AG04449 (cell line): ENCODE measurements around the gene KNSTRN.
A peak's percentile ranks its signal among the peaks of the same experiment; 100 is the strongest.

Experiments
- CTCF ChIA-PET: fragments of 350-600 bp; formaldehyde crosslinking; extraction: SDS; loops from one replicate; lab custom pipeline; 2021; ENCODE audit warnings: antibody characterized with exemption; lab: Yijun Ruan, JAX
- POLR2A ChIA-PET: fragments of 400-600, 350-600 bp; formaldehyde crosslinking; extraction: SDS; loops from one replicate; lab custom pipeline; 2020; ENCODE audit warnings: antibody characterized with exemption, inconsistent platforms; lab: Yijun Ruan, JAX
- DNase-seq: peaks from one replicate; pipeline ENCODE4 v3.0.0-alpha.2; 2010; ENCODE audit warnings: low read depth, low spot score
- H3K4me3 ChIP-seq: 2 replicates; pipeline ENCODE4 v1.5.1; 2011; ENCODE audit warnings: low read depth, mild to moderate bottlenecking, control low read depth, low read length
- TF ChIP-seq, protein P1 (sequence below): IDR thresholded peaks from one replicate; pipeline ENCODE4 v1.5.1; 2011; ENCODE audit warnings: mild to moderate bottlenecking, moderate library complexity, low read length, control low read depth, inconsistent platforms; ENCODE audit not compliant: insufficient read depth; ENCODE audit errors: missing control alignments

Gene KNSTRN, protein sequence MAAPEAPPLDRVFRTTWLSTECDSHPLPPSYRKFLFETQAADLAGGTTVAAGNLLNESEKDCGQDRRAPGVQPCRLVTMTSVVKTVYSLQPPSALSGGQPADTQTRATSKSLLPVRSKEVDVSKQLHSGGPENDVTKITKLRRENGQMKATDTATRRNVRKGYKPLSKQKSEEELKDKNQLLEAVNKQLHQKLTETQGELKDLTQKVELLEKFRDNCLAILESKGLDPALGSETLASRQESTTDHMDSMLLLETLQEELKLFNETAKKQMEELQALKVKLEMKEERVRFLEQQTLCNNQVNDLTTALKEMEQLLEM

DNA sequence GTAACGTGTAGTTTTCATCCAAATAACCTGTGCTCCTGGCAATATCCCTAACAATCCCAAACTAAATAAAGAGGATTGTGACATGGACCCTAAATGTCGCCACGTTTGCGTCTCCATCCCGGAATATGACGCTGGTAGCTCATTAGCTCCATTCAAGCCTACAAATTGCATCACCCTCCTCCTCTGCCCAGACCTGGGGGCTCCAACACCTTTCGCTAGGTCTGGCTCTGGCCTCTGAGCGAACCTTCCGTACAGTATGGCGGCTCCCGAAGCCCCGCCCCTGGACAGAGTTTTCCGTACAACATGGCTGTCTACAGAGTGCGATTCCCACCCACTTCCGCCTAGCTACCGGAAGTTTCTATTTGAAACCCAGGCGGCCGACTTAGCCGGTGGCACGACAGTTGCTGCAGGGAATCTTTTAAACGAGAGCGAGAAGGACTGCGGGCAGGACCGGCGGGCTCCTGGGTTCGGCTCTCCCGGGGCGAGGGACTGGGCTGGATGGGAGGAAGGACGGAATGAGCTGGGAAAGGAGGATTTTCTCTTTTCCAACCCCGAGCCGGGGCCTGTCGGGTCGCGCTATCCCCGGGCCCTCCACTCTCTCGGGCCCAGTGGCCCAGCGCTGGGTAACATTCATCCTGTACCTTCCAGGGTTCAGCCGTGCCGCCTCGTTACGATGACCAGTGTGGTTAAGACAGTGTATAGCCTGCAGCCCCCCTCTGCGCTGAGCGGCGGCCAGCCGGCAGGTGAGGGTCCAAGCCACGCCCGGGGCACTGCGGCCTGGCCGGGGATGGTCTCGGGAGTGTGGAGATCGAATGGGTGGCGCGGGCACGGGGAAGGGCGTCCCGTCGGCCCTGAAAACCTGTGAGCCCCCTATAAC is at the start of gene KNSTRN:
Gene KNSTRN (plus strand): TSS at position 142 of the 877 bp plus-strand sequence. CDS start 115 bp downstream, at position 257.
- TF ChIP-seq, protein P1, sequence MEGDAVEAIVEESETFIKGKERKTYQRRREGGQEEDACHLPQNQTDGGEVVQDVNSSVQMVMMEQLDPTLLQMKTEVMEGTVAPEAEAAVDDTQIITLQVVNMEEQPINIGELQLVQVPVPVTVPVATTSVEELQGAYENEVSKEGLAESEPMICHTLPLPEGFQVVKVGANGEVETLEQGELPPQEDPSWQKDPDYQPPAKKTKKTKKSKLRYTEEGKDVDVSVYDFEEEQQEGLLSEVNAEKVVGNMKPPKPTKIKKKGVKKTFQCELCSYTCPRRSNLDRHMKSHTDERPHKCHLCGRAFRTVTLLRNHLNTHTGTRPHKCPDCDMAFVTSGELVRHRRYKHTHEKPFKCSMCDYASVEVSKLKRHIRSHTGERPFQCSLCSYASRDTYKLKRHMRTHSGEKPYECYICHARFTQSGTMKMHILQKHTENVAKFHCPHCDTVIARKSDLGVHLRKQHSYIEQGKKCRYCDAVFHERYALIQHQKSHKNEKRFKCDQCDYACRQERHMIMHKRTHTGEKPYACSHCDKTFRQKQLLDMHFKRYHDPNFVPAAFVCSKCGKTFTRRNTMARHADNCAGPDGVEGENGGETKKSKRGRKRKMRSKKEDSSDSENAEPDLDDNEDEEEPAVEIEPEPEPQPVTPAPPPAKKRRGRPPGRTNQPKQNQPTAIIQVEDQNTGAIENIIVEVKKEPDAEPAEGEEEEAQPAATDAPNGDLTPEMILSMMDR, result no peak
- ChIA-PET CTCF (interaction anchor here (0.7 to 3.6 kb wide), 9 partner anchors 11 to 108 kb away, joined by 3 to 29 read pairs (median 3); partner anchors contain the start of genes INAFM2 and IVD), POLR2A (interaction anchor here (0.6 to 0.8 kb wide), 2 partner anchors 15 to 313 kb away, joined by 3 to 4 read pairs; no protein-coding TSS in a partner anchor)
- H3K4me3 ChIP-seq, result peak within 1 kb of the TSS; percentile 89
- peak; percentile 67 for DNase-seq

DNA sequence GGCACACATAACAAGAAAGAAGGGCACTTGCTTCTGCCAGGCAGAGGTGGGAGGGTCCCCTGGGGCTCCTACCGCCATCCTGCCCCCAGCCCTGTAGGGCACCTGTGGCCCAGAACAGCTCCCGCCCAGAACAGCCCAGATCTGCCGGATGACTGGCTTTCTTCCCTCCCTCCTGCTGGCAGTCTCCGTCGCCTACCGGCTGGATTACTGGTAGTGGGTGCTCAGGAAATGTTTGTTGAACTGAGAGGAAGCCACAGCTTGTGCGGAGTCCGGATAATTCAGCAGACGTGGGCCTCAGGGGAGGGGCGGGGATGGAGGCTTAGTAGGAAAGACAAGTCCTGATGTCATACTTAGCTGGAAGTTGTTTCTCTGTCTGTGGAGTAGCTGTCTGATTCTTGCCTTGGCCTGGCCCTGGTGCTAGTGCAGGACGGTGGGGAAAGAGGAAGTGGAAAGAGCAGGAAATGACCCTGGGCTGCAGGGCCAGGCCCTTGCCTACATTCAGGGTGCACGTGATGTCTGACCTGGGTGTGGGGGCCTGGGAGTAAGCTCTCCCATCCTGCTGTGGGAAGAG is 48.5 kb upstream of the KNSTRN start:
- TF ChIP-seq, protein P1, result peak; percentile 10
- ChIA-PET POLR2A (interaction anchor here (0.7 to 1.5 kb wide), 4 partner anchors 8 to 72 kb away, joined by 4 to 7 read pairs (median 4); partner anchors contain the start of genes INAFM2 and IVD), CTCF (interaction anchor here (1.1 to 21.8 kb wide), 6 partner anchors 5 to 57 kb away, joined by 3 to 385 read pairs (median 60); partner anchors contain the start of genes INAFM2, KNSTRN and PLCB2)
- no peak overlapping the region for H3K4me3 ChIP-seq
- DNase-seq, result no peak

DNA sequence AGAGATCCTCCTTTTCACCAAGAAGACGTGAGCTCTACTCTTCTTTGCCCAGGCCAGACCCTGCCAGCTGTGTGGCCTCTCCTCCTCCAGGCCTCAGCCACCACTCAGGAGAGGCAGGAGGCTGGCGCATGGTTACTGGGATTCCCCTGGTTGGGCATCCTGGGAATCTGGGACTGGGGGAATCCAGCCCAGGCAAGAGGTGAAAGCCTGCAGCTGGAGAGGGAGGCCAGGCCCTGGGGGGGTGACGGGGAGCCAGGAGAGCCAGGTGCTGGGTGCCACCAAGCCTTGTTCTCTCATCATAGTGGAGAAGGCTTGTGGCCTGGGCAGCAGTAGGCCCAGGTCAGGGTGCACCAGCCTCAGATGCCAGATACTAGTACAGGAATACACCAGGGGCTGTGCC is 48.0 kb upstream of the KNSTRN start:
- ChIA-PET POLR2A (interaction anchor here (0.9 to 1.5 kb wide), 2 partner anchors 9 to 12 kb away, joined by 4 to 7 read pairs; partner anchors contain the start of gene INAFM2), CTCF (interaction anchor here (1.1 to 21.8 kb wide), 6 partner anchors 6 to 58 kb away, joined by 3 to 385 read pairs (median 60); partner anchors contain the start of genes INAFM2, KNSTRN and PLCB2)
- DNase-seq, result no peak
- TF ChIP-seq, protein P1, result no peak
- no peak overlapping the region for H3K4me3 ChIP-seq

DNA sequence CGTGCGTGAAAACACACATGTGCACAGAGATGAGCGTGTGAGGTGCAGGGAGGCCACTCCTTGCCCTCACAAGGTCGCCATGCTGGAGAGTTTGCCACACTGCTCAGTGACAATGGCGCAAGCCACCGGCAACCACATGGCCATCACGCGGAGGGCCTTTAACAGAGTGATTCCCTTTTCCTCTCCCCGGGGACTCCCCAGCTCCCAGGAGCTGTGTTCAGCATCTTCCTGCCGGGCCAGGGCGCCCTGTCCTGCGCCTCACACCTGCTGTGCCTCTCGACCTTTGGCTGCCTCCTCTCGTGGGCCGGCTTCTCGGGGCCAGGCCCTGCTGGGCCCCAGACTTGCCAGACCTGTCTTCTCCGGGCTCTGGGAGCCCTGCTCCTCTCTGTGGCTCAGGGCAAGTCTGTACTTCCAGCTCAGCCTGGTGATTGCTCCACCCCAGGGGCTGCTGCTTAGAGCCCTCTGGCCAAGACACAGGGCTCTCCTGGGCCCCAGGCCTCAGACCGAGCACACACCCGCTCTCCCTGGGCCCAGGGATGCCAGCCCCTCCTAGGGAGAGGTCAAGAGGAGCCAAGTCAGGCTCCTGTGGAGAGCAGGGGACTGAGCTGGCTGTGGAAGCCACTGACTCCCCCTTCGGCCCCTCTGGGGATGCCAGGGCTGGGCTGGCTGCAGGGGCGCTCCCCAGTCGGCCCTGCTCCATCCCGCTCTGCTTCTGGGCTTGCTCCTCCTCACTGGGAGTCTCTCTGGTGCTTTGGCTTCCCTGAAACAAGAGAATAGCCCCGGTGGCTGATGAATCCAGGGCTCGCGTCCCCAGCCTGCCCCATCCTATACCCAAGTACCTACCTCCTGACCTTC is 47.4 kb upstream of the KNSTRN start:
- POLR2A ChIA-PET, result interaction anchor here (1.5 kb wide), 1 partner anchor 12 kb away, joined by 7 read pairs; the partner anchor contains the start of gene INAFM2
- TF ChIP-seq, protein P1, result no peak

More for the DNA sequence above, 47.4 kb upstream of the KNSTRN start:
- H3K4me3 ChIP-seq, result no peak overlapping the region
- no peak for DNase-seq
- CTCF ChIA-PET, result interaction anchor here (1.1 to 21.8 kb wide), 10 partner anchors 6 to 86 kb away, joined by 3 to 385 read pairs (median 86); partner anchors contain the start of genes DISP2, INAFM2, KNSTRN and PHGR1
